Measurements from ENCODE around the gene ZNF462. TPM values are rescaled to one million over a fixed set of nuclear protein-coding genes. Genes with fewer than 3 reads are reported as not detected.

The ZNF462 gene
- total RNA-seq, 4 donors from 2014 or later: 9.3 to 13.3 (median 11.4) TPM

- Histone ChIP-seq H3K4me1 (peaks cover 32 to 47% of the 10 kb centered on the region in 2 donors), H3K36me3 (no peaks in the 10 kb centered on the region), H3K27me3 (no peaks in the 10 kb centered on the region), H3K4me3 (peak overlapping the region; percentile 82 to 87 (median 84)), H3K9me3 (no peaks in the 10 kb centered on the region), H3K27ac (peak overlapping the region; percentile 88 to 92 (median 89))
- peak in 1 of 2 donors; percentile 19 for DNase-seq
- in situ Hi-C loops (cut with MboI; ENCODE audit: low sequenced_read_pairs in 4 of 4) (loop anchor here in 1 of 4 donors (25.0 kb wide), 1 partner anchor 952 kb away; no protein-coding TSS in a partner anchor), intact Hi-C loops (cut with DNase I; ENCODE audit: low total_unique reads) (loop anchor here (5.0 to 10.0 kb wide), 7 partner anchors 53 to 1170 kb away; partner anchors contain the start of genes RAD23B and TMEM38B)
- TF ChIP-seq POLR2A (IDR thresholded peaks at IDR 0.05): no peak
- no peak for TF ChIP-seq CTCF (IDR thresholded peaks at IDR 0.05 in 4 of 5, conservative IDR thresholded peaks at IDR 0.05 in 1 of 5)
- ATAC-seq: no peak
Measured at GRCh38 chr9:106864373-106865143, 1.6 kb downstream of the ZNF462 start.

GRCh38 chr9:106866243-106866642 is 3.3 kb downstream of the ZNF462 start:
- intact Hi-C loops (cut with DNase I; ENCODE audit: low total_unique reads): loop anchor here (10.0 kb wide), 2 partner anchors 309 to 1171 kb away; partner anchors contain the start of gene TMEM38B

GRCh38 chr9:106867286-106867685 is 4.3 kb downstream of the ZNF462 start:
- intact Hi-C loops (cut with DNase I; ENCODE audit: low total_unique reads) (loop anchor here (10.0 kb wide), 2 partner anchors 308 to 1172 kb away; partner anchors contain the start of gene TMEM38B), in situ Hi-C loops (cut with MboI; ENCODE audit: low sequenced_read_pairs in 4 of 4) (loop anchor here in 1 of 4 donors (25.0 kb wide), 1 partner anchor 955 kb away; no protein-coding TSS in a partner anchor)
- Histone ChIP-seq H3K9me3 (no peaks in the 10 kb centered on the region), H3K4me1 (peaks cover 55 to 72% of the 10 kb centered on the region in 2 donors), H3K27ac (peak overlapping the region; percentile 48 to 90 (median 75)), H3K4me3 (no peak overlapping the region), H3K36me3 (no peaks in the 10 kb centered on the region), H3K27me3 (no peaks in the 10 kb centered on the region)
- DNase-seq (no peak), ATAC-seq (no peak)
- TF ChIP-seq POLR2A (IDR thresholded peaks at IDR 0.05): no peak
- TF ChIP-seq CTCF (IDR thresholded peaks at IDR 0.05 in 4 of 5, conservative IDR thresholded peaks at IDR 0.05 in 1 of 5): no peak

More at GRCh38 chr9:106866243-106866642, 3.3 kb downstream of the ZNF462 start:
- DNase-seq (no peak), ATAC-seq (no peak)
- peaks cover 46 to 64% of the 10 kb centered on the region in 2 donors for H3K4me1 ChIP-seq
- H3K36me3 ChIP-seq: no peaks in the 10 kb centered on the region
- peak overlapping the region; percentile 3 to 90 (median 88) for H3K27ac ChIP-seq
- H3K27me3 ChIP-seq: no peaks in the 10 kb centered on the region
- H3K4me3 ChIP-seq: no peak overlapping the region
- no peak for TF ChIP-seq CTCF (IDR thresholded peaks at IDR 0.05 in 4 of 5, conservative IDR thresholded peaks at IDR 0.05 in 1 of 5)
- TF ChIP-seq POLR2A (IDR thresholded peaks at IDR 0.05): no peak
- in situ Hi-C loops (cut with MboI; ENCODE audit: low sequenced_read_pairs in 4 of 4): loop anchor here in 1 of 4 donors (25.0 kb wide), 1 partner anchor 954 kb away; no protein-coding TSS in a partner anchor
- no peaks in the 10 kb centered on the region for H3K9me3 ChIP-seq

- intact Hi-C loops (cut with DNase I; ENCODE audit: low total_unique reads) (loop anchor here (10.0 kb wide), 2 partner anchors 307 to 1173 kb away; partner anchors contain the start of gene TMEM38B), in situ Hi-C loops (cut with MboI; ENCODE audit: low sequenced_read_pairs in 4 of 4) (loop anchor here in 1 of 4 donors (25.0 kb wide), 1 partner anchor 956 kb away; no protein-coding TSS in a partner anchor)
- peak overlapping the region; percentile 48 to 90 (median 75) for H3K27ac ChIP-seq
- TF ChIP-seq POLR2A (IDR thresholded peaks at IDR 0.05) (no peak), CTCF (IDR thresholded peaks at IDR 0.05 in 4 of 5, conservative IDR thresholded peaks at IDR 0.05 in 1 of 5) (no peak)
- no peaks in the 10 kb centered on the region for H3K9me3 ChIP-seq
- no peaks in the 10 kb centered on the region for H3K36me3 ChIP-seq
- ATAC-seq (no peak), DNase-seq (no peak)
- no peak overlapping the region for H3K4me3 ChIP-seq
- H3K4me1 ChIP-seq: peaks cover 62 to 79% of the 10 kb centered on the region in 2 donors
- H3K27me3 ChIP-seq: no peaks in the 10 kb centered on the region
Measured at GRCh38 chr9:106868087-106868486, 5.1 kb downstream of the ZNF462 start.

All from gastrocnemius medialis (tissue), 4 donors.